ENCODE measurements around the gene CLUH. TPM values are rescaled to one million over a fixed set of nuclear protein-coding genes. Genes with fewer than 3 reads are reported as not detected.
"Not testable (repeated sequence)": the region's sequence is repeated elsewhere in the genome, so short reads cannot be mapped to it uniquely, and the experiment has no call there.

CLUH gene
- total RNA-seq, 1 donor from 2014 or later = 149 TPM

DNA sequence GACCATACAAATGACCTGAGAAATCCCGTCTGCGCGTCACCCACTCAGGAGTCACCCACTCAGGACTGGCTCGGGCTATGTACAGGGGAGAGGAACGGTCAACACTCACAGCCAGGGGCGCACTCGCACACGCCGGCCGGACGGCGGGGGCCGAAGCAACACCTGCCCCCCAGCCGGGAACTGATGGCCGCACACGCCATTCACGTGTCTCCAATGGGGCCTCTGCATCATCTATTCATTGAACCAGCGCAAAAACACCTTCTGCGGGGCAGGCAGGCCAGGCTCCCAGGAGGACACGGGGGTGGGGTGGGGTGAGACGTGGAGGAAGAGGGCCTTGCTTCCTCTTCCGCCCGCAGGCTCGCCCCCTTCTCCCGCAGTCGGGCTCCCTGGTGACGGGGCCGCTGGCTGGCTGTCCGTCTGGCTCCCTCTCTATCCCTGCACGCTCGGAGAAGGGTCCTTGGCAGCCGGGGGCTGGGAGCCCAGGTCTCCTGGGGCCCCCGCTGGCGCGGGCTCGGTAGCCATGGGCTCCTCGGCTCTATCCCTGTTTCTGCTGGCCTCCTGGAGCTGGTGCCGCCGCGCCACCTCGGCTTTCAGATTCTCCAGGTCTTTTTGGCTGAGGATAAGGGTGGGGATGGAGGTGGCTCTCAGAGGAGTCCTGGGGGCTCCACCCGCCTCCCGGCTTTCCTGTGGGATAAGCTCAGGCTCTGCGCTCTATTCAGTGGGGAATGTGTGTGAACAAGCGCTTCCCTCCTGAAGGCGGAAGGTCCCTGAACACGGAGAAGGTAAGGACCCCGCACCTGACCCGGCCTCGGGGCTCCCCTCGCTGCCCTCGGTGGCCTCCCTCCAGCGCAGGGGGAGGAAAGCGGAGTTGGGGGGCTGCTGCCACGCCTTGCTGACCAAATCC is 21.1 kb downstream of the CLUH start:
- peak; percentile 84 for DNase-seq (ENCODE audit: low spot score)

DNA sequence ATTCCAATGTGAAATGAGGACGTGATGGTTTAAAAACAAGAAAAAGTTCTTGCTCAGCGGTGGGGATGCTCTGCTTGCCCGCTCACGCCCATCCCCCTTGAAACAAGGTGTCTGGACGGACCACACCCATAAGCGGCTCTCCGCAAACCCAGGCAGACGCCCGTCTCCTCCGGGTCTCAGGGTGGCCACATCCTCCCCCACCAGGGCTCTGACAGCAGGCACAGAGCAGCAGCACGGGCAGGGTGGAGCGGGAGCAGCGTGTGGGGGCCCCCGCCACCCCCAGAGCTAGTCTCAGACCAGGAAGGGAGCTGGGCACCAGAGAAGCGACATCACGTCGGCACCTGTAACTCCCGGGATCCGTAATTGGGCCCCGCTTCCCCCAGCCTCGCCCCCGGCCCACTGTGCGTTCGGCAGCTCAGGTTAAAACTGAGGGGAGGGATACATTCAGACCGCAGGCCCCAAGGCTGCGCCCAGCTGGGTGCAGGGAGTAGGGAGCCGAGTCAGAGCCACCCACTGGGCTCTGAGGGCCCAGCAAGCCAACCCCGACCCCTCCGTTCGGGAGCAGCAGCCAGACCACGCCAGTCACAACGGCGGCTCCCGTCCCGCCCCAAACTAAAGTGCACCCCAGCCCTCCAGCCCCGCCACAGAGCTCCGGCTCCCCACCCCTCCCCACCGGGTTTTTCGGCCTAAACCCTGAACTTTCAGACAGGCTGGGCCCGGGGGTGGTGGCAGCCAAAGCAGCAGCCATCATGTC is 22.0 kb downstream of the CLUH start:
- DNase-seq (ENCODE audit: low spot score) = peak; percentile 80

DNA sequence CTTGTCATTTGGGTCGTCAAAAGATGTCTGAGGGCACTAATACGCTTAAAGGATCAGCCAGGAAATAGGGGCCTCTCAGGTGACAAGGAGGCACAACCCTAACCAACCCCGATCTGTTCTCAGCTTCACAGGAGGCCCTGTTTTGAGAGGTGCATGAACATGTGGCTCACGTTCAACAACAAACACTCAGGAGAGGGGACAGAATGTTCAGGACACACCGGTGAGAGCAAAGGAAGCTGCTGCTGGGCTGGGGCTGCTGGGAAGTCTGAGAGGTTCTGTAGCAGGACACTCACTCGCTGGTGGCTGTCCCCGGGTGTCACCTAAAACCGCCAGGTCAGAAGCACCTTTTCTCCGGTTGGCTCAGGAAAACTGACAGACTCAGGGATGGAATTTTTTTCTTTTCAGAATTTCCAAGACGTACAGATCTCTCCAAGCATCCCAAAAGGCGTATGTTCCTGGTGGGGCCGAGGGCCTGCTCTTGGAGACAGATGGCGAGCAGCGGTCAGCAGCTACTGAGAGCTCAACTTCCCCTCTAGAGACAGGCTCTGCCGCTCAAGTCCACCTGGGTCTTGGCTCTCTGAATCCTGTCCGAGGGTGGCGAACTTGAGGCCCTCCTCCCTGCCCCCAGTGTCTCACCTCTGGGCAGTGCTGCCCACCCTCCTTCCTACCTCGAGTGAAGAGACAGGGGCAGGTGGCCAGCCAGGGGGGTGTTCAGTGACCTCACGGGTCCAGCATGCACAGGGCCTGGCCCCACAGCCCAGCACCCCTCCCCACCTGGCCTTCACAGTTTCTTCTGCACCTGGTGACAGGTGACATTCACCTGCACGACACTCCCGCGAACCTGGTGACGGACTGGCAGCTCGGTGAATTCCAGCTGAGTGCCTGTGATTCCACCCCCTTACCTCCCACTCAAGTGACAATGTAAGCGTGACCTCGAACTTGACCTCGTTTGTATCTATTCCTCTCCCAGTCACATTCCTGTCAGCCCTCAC is 22.9 kb downstream of the CLUH start:
- DNase-seq (ENCODE audit: low spot score) = no peak

DNA sequence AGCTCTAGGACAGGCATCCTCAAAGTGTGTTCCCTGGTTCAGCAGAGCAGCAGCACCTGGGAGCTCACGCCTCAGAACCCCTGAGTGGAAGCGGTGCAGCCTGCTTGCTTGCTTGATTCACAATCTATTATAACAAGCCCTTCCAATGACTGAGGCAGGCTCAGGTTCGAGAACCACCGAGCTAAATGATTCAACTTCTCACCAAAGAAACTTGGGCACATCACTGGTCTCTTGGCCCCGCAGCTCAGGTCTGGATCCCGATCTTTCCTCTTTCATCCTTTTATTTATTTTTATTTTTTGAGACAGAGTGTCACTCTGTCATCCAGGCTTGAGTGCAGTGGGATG is 24.5 kb downstream of the CLUH start:
- DNase-seq (ENCODE audit: low spot score) = no peak

DNA sequence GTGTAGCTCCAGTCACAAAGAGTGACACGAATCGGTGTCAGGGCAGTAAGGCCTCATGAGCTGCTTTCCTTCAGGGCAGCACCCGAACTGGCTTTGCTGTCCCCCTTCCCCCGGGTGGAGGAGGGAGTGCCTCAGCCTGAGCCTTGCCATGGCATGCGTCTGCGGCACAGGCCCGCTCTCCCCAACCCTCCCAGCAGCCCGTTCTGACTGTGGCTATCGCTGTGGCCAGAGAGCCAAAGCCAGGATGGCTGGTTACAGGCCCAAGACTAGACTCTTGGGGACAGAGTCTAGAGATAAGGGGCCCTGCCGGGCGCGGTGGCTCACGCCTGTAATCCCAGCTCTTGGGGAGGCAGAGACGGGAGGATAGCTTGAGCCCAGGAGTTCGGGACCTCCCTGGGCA is 25.9 kb downstream of the CLUH start:
- no peak for DNase-seq (ENCODE audit: low spot score)

DNA sequence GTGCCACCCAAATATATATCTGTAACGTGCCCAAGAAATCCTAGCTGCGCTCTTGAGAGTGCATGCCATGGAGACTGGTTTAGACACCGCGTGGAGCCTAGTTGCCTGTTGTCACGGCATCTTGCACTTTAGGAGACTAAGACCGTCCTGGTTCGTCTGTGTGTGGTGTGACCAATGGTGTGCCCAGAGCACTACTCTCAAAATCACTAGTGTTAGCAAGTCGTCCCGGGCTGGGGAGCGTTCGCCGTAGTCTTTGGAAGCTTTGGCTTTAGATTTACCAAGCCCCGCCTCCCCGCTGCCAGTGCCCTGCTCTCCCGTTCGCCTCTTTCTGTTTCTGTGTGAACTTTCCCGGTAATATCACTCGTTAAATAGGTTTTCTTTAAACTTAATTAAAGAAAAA is 27.0 kb downstream of the CLUH start:
- no peak for DNase-seq (ENCODE audit: low spot score)

DNA sequence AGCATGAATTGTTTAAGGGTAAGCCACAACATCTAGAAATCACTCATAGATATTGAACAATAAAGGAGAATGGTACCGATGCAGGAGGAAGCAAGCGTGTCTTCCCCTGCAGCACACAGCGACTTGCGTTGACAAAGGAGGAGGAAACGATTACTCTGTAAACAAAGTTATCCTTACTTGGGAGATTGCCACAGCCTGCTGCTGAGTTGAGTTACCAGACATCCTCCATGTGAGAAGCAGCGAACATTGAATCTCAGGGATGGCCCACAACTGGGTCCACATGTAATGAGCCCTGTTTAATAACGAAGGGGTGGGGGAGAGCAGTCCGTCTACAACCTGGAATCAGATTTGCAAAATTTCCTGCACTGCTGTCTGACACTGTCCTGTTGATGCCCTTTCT is 27.7 kb downstream of the CLUH start:
- DNase-seq (ENCODE audit: low spot score) = no peak

DNA sequence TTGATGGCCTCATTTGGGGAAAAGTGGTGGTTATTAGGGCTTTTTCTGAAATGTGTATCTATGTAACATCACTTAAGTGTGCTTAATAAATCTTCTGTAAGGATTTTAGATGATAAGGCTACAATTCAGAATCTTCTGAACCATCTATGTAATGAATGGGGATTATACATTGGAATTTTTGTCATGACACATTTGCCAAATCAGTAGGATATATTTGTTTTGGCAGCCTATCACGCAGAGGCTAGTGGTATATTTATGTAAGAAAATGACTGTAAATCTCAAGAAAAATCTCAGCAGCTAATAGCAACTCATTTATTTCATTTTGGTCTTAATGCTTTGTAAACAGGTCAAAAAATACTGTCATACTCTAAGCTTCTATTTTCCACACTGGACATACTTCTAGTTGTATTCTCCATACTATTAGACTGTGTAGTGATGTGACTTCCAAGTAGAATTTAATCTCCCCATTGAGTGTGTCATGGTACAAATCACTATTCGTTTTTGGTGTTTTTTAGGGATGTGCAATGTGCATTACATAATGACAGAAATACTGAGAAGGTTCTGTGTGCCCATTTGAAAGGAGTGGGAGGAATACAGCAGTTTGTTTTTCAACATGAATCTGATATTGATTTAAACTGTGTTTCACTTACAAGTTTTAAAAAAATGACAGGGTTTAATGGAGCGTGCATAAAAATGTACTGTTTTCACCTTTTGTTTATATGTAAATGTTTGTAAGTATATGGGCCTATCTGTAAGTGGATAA is 29.2 kb downstream of the CLUH start:
- no peak for DNase-seq (ENCODE audit: low spot score)

DNA sequence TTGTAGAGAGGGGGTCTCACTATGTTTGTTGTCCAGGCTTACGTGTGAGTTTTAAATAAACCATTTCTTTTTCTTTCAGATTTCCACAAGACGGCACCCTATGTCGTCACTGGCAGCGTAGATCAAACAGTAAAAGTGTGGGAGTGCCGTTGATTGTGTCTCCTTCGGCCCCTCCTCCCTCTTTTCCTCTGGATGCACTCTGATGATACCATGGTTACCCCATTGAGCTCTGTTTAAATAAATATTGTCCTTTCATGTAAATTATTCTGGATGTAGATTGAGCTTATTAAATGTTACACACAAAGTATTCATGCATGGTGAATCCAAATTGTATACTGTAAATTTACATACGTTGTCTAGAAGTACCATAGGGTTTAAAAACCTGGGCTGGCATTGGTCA is 29.9 kb downstream of the CLUH start:
- no peak for DNase-seq (ENCODE audit: low spot score)

DNA sequence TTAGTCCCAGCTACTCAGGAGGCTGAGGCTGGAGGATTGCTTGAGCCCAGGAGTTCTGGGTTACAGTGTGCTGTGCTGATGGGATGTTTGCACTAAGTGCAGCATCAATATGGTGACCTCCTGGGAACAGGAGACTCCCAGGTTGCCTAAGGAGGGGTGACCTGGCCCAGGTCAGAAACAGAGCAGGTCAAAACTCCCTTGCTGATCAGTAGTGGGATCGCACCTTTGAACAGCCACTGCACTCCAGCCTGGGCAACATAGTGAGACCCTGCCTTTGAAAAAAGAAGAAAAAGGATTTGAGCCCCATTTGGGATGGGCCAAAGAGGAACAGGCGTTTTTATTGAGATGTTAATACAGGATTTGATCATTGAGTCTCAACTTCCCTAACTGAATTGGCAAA is 30.6 kb downstream of the CLUH start:
- no peak for DNase-seq (ENCODE audit: low spot score)

DNA sequence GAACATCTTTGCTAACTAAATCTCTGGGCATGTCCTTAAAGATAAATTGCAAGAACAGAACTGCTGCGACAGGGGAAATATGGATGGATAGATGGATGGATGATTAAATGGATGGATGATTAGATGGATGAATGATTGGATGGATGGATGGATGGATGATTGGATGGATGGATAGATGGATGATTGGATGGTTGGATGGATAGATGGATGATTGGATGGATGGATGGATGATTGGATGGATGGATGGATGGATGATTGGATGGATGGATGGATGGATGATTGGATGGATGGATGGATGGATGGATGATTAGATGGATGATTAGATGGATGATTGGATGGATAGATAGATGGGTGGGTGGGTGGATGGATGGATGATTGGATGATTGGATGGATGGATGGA is 32.3 kb downstream of the CLUH start:
- DNase-seq (ENCODE audit: low spot score) = not testable (repeated sequence)

DNA sequence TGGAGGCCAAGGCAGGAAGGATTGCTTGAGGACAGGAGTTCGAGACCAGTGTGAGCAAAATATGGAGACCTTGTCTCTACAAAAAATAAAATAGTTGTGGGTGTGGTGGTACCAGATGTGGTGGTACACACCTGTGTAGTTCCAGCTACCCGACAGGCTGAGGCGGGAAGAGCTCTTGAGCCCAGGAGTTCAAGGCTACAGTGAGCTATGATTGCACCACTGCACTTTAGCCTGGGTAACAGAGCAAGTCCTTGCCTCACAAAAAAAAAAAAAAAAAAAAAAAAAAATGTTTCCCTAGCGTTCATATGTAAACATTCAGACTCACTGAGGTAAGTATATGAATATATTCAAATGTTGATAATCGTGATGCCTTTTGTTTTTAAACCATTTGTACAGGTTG is 39.5 kb downstream of the CLUH start:
- no peak for DNase-seq (ENCODE audit: low spot score)

DNA sequence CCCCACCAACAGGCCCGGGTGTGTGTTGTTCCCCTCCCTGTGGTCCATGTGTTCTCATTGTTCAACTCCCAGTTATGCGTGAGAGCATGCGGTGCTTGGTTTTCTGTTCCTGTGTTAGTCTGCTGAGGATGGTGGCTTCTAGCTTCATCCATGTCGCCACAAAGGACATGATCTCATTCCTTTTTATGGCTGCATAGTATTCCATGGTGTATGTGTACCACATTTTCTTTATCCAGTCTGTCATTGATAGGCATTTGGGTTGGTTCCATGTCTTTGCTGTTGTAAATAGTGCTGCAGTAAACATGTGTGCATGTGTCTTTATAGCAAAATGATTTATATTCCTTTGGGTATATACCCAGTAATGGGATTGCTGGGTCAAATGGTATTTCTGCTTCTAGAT is 51.2 kb downstream of the CLUH start:
- not testable (repeated sequence) for DNase-seq (ENCODE audit: low spot score)

DNA sequence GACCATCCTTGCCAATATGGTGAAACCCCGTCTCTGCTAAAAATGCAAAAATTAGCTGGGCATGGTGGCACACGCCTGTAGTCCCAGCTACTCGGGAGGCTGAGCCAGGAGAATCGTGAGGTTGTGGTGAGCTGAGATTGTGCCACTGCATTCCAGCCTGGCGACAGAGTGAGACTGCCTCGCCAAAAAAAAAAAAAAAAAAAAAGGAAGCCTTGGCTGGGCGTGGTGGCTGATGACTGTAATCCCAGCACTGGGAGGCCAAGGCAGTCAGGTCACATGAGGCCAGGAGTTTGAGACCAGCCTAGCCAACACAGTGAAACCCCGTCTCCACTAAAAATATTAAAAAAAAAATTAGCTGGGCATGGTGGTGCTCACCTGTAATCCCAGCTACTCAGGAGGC is 52.2 kb downstream of the CLUH start:
- DNase-seq (ENCODE audit: low spot score) = not testable (repeated sequence)

DNA sequence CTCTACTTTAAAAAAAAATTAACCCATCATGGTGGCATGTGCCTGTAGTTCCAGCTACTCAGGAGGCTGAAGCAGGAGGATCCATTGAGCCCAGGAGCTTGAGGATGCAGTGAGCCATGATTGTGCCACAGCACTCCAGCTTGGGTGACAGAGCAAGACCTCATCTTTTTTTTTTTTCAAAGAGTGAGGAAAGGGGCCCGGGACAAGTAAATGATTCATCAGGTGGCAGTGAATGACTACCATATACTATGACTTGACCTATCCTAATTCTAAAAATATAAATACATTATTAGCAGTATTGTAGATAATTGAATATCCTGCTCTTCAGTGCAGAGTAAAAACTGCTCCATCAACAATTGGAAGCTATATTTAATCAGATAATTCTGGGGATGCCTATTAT is 55.3 kb downstream of the CLUH start:
- no peak for DNase-seq (ENCODE audit: low spot score)

DNA sequence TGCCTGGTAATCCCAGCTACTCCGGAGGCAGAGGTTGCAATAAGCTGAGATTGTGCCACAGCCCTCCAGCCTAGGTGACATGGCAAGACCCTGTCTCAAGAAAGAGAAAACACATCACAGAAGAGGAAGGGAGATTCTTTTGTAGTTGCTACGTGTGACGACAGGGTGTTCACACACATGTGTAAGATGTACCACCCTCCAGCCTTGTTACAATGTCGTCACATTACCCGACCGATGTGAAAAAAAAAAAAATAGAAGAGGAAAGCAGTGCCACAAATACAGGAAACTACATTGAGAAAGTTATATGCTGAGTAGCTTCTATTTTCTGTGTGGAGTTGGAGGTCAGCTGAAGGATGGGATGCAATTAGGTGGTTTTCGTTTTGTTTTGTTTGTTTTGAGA is 56.0 kb downstream of the CLUH start:
- no peak for DNase-seq (ENCODE audit: low spot score)

DNA sequence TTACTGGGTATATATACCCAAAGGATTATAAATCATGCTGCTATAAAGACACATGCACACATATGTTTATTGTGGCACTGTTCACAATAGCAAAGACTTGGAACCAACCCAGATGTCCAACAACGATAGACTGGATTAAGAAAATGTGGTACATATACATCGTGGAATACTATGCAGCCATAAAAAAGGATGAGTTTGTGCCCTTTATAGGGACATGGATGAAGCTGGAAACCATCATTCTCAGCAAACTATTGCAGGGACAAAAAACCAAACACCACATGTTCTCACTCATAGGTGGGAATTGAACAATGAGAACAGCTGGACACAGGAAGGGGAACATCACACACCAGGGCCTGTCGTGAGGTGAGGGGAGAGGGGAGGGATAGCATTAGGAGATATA is 58.7 kb downstream of the CLUH start:
- DNase-seq (ENCODE audit: low spot score) = not testable (repeated sequence)

DNA sequence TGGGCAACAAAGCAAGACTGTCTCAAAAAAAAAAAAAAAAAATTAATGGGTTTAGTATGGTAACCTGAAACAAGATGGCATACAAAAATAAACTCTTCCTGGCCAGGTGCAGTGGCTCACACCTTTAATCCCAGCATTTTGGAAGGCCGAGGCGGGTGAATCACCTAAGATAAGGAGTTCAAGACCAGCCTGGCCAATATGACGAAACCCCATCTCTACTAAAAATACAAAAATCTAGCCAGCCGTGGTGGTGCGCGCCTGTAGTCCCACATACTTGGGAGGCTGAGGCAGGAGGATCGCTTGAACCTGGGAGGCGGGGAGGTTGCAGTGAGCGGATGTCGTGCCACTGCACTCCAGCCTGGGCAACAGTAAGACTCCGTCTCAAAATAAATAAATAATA is 62.4 kb downstream of the CLUH start:
- DNase-seq (ENCODE audit: low spot score) = no peak

DNA sequence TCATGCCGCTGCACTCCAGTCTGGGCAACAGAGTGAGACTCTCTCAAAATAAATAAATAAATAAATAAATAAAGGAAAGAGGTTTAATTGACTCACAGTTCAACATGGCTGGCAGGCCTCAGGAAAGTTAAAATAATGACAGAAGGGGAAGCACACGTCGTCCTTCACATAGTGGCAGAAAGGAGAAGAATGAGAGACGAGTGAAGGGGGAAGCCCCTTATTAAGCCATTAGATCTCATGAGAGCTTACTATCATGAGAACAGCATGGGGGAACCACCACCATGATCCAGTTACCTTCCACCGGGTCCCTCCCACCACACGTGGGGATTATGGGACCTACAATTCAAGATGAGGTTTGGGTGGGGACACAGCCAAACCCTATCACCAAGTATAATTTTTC is 63.6 kb downstream of the CLUH start:
- no peak for DNase-seq (ENCODE audit: low spot score)

DNA sequence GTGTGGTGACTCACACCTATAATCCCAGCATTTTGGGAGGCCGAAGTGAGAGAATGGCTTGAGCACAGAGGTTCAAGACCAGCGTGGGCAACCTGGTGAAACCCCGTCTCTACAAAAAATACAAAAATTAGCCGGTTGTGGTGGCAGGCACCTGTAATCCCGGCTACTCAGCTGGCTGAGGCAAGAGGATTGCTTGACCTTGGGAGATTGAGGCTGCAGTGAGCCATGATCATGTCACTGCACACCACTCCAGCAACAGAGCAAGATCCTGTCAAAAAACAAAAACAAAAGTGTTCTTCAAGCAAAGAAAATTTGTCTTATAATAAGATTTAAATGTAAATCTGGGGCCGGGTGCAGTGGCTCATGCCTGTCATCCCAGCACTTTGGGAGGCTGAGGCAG is 66.6 kb downstream of the CLUH start:
- no peak for DNase-seq (ENCODE audit: low spot score)

Measured in mesenteric fat pad (tissue), 1 donor.